ENCODE measurements around the gene IL1RAPL1.

- TF ChIP-seq POLR2AphosphoS5 (IDR thresholded peaks at IDR 0.05) = no peak
- TF ChIP-seq CTCF (IDR thresholded peaks at IDR 0.05; ENCODE audit: poor library complexity, severe bottlenecking) = no peak
- TF ChIP-seq EZH2 (IDR thresholded peaks at IDR 0.05; ENCODE audit: borderline replicate concordance, insufficient read depth, low read length, poor library complexity, severe bottlenecking) = no peak
- TF ChIP-seq TAF1 (IDR thresholded peaks at IDR 0.05; ENCODE audit: low read depth) = no peak
- TF ChIP-seq RAD21 (conservative IDR thresholded peaks at IDR 0.05) = no peak
- TF ChIP-seq REST (IDR thresholded peaks at IDR 0.05; ENCODE audit: borderline replicate concordance) = no peak
- no peak for TF ChIP-seq SMC3 (conservative IDR thresholded peaks at IDR 0.05; ENCODE audit: poor library complexity)
- no peak for TF ChIP-seq EP300 (conservative IDR thresholded peaks at IDR 0.05; ENCODE audit: poor library complexity, severe bottlenecking)
Observed at GRCh38 chrX:28659269-28659668, 72.0 kb downstream of the IL1RAPL1 start.
